ENCODE measurements around the gene RETREG3.
"Not testable (repeated sequence)": the region's sequence is repeated elsewhere in the genome, so short reads cannot be mapped to it uniquely, and the experiment has no call there.

Gene RETREG3
- total RNA-seq, result 93.1 to 152 (median 106) reads per million in 4 donors

- DNase-seq, result peak; percentile 98 to 100 (median 99)
Observed at GRCh38 chr17:42609182-42609813, at the start of gene RETREG3, which contains the start of gene TUBG1. RETREG3 (minus strand) TSS chr17:42609374; CDS start chr17:42609324, 50 bp downstream. TUBG1 (plus strand) TSS chr17:42609683; CDS start chr17:42609738, 55 bp downstream.

GRCh38 chr17:42657824-42658588, 48.8 kb upstream of the RETREG3 start:
- no peak for DNase-seq

GRCh38 chr17:42655528-42655927, 46.4 kb upstream of the RETREG3 start:
- DNase-seq, result no peak

GRCh38 chr17:42653179-42654124, 44.3 kb upstream of the RETREG3 start:
- no peak for DNase-seq

GRCh38 chr17:42651392-42651791, 42.2 kb upstream of the RETREG3 start:
- DNase-seq, result no peak

GRCh38 chr17:42647778-42648177, 38.6 kb upstream of the RETREG3 start:
- DNase-seq, result no peak

- no peak for DNase-seq
Observed at GRCh38 chr17:42642336-42642735, 33.2 kb upstream of the RETREG3 start.

- DNase-seq, result no peak
Observed at GRCh38 chr17:42640121-42640520, 30.9 kb upstream of the RETREG3 start.

- DNase-seq, result no peak
Observed at GRCh38 chr17:42639525-42640113, 30.4 kb upstream of the RETREG3 start.

GRCh38 chr17:42632949-42633444, 23.8 kb upstream of the RETREG3 start:
- no peak for DNase-seq

GRCh38 chr17:42629411-42630009, 20.3 kb upstream of the RETREG3 start:
- DNase-seq, result no peak

- not testable (repeated sequence) for DNase-seq
Observed at GRCh38 chr17:42627032-42627764, 18.0 kb upstream of the RETREG3 start.

GRCh38 chr17:42623732-42624596, 14.8 kb upstream of the RETREG3 start:
- peak in 1 of 5 donors; percentile 15 for DNase-seq

GRCh38 chr17:42623271-42623670, 14.1 kb upstream of the RETREG3 start:
- no peak for DNase-seq

- not testable (repeated sequence) for DNase-seq
Observed at GRCh38 chr17:42621987-42622386, 12.8 kb upstream of the RETREG3 start.

- DNase-seq, result peak in 1 of 5 donors; percentile 10
Observed at GRCh38 chr17:42618442-42619150, 9.4 kb upstream of the RETREG3 start.

- DNase-seq, result no peak
Observed at GRCh38 chr17:42617956-42618431, 8.8 kb upstream of the RETREG3 start.

GRCh38 chr17:42613699-42614295, 4.6 kb upstream of the RETREG3 start:
- DNase-seq, result no peak

- no peak for DNase-seq
Observed at GRCh38 chr17:42612013-42612412, 2.8 kb upstream of the RETREG3 start.

Data from T-helper 1 cell (primary cell).